Ishikawa (cell line): ENCODE measurements around the gene MAMDC2.

ENCODE experiments used
- CEBPB ChIP-seq: IDR thresholded peaks from 2 replicates; pipeline ENCODE4 v1.6.1; 2012
- CREB1 ChIP-seq: IDR thresholded peaks from 2 replicates; pipeline ENCODE4 v1.6.1; 2012; ENCODE audit warnings: low read depth
- EGR1 ChIP-seq: IDR thresholded peaks from 2 replicates; pipeline ENCODE4 v1.6.1; 2012
- EP300 ChIP-seq: IDR thresholded peaks from 2 replicates; pipeline ENCODE4 v1.6.1; 2012; ENCODE audit warnings: borderline replicate concordance
- FOXM1 ChIP-seq: IDR thresholded peaks from 2 replicates; pipeline ENCODE4 v1.6.1; 2012; ENCODE audit warnings: low read depth, borderline replicate concordance
- MAX ChIP-seq: IDR thresholded peaks from 2 replicates; pipeline ENCODE4 v1.6.1; 2012
- NFIC ChIP-seq: IDR thresholded peaks from 2 replicates; pipeline ENCODE4 v1.6.1; 2012
- RAD21 ChIP-seq: IDR thresholded peaks from 2 replicates; pipeline ENCODE4 v1.6.1; 2012; ENCODE audit warnings: low read depth
- REST ChIP-seq: IDR thresholded peaks from 2 replicates; pipeline ENCODE4 v1.6.1; 2012; ENCODE audit warnings: low read depth, mild to moderate bottlenecking
- TAF1 ChIP-seq: IDR thresholded peaks from 2 replicates; pipeline ENCODE4 v1.6.1; 2012; ENCODE audit warnings: low read depth, mild to moderate bottlenecking
- TCF12 ChIP-seq: IDR thresholded peaks from 2 replicates; pipeline ENCODE4 v1.6.1; 2012; ENCODE audit warnings: low read depth
- TEAD4 ChIP-seq: IDR thresholded peaks from 2 replicates; pipeline ENCODE4 v1.6.1; 2012
- USF1 ChIP-seq: IDR thresholded peaks from 2 replicates; pipeline ENCODE4 v1.6.1; 2012
- YY1 ChIP-seq: IDR thresholded peaks from 2 replicates; pipeline ENCODE4 v1.6.1; 2012; ENCODE audit warnings: low read depth
- ZBTB7A ChIP-seq: IDR thresholded peaks from 2 replicates; pipeline ENCODE4 v1.6.1; 2012; ENCODE audit warnings: low read depth

MAMDC2 gene

GRCh38 chr9:70043689-70044489, at the start of gene MAMDC2:
Gene MAMDC2 (plus strand): TSS chr9:70043848. CDS start chr9:70044198, 350 bp downstream.
- no peak for TF ChIP-seq ZBTB7A
- TF ChIP-seq EP300: no peak
- no peak for TF ChIP-seq TAF1
- TF ChIP-seq CEBPB: no peak
- TF ChIP-seq TCF12: no peak
- TF ChIP-seq TEAD4: no peak
- no peak for TF ChIP-seq NFIC
- TF ChIP-seq MAX: no peak
- TF ChIP-seq EGR1: no peak
- no peak for TF ChIP-seq RAD21

GRCh38 chr9:69995846-69996245, 47.8 kb upstream of the MAMDC2 start:
- no peak for TF ChIP-seq CREB1
- TF ChIP-seq TAF1: no peak
- TF ChIP-seq EGR1: no peak
- no peak for TF ChIP-seq EP300
- TF ChIP-seq YY1: no peak
- no peak for TF ChIP-seq TCF12
- TF ChIP-seq MAX: no peak
- TF ChIP-seq NFIC: no peak
- no peak for TF ChIP-seq FOXM1
- TF ChIP-seq REST: no peak
- no peak for TF ChIP-seq TEAD4
- no peak for TF ChIP-seq CEBPB
- TF ChIP-seq RAD21: no peak
- TF ChIP-seq ZBTB7A: no peak
- TF ChIP-seq USF1: no peak

GRCh38 chr9:69996967-69997366, 46.7 kb upstream of the MAMDC2 start:
- no peak for TF ChIP-seq REST
- TF ChIP-seq USF1: no peak
- TF ChIP-seq EP300: no peak
- no peak for TF ChIP-seq ZBTB7A
- TF ChIP-seq RAD21: no peak
- no peak for TF ChIP-seq TAF1
- no peak for TF ChIP-seq NFIC
- no peak for TF ChIP-seq CEBPB
- TF ChIP-seq YY1: no peak
- no peak for TF ChIP-seq TEAD4
- no peak for TF ChIP-seq CREB1
- no peak for TF ChIP-seq EGR1
- no peak for TF ChIP-seq MAX
- no peak for TF ChIP-seq FOXM1
- TF ChIP-seq TCF12: no peak

- TF ChIP-seq FOXM1: no peak
- no peak for TF ChIP-seq YY1
- no peak for TF ChIP-seq RAD21
- no peak for TF ChIP-seq EP300
- TF ChIP-seq CREB1: no peak
- no peak for TF ChIP-seq USF1
- TF ChIP-seq REST: no peak
- TF ChIP-seq ZBTB7A: no peak
Measured at GRCh38 chr9:69997524-69997923, 46.1 kb upstream of the MAMDC2 start.
